Type B pancreatic cell (in vitro differentiated cells): ENCODE results near the gene CYP1A2. TPM values are rescaled to one million over a fixed set of nuclear protein-coding genes. Genes with fewer than 3 reads are reported as not detected.

Experiments used
- DNase-seq: peaks from one replicate; pipeline ENCODE4 v3.0.0; 2021; ENCODE audit warnings: mixed read lengths; ENCODE audit not compliant: unreplicated experiment; ENCODE audit errors: extremely low spot score
- H3K27ac Mint-ChIP-seq: 2 replicates; pipeline ENCODE4 v1.8.0; 2021; ENCODE audit warnings: mild to moderate bottlenecking, mixed read lengths
- H3K27me3 Mint-ChIP-seq: 2 replicates; pipeline ENCODE4 v1.8.0; 2021; ENCODE audit warnings: mixed read lengths
- H3K36me3 Mint-ChIP-seq: 2 replicates; pipeline ENCODE4 v1.8.0; 2021; ENCODE audit warnings: mixed read lengths
- H3K4me1 Mint-ChIP-seq: one replicate; pipeline ENCODE4 v1.8.0; 2021; ENCODE audit warnings: mixed read lengths; ENCODE audit not compliant: unreplicated experiment
- H3K4me3 Mint-ChIP-seq: 2 replicates; pipeline ENCODE4 v1.8.0; 2021; ENCODE audit warnings: mild to moderate bottlenecking, mixed read lengths
- H3K9me3 Mint-ChIP-seq: 2 replicates; pipeline ENCODE4 v1.8.0; 2021; ENCODE audit warnings: mixed read lengths
- CTCF ChIP-seq: fragments of 200-600 bp; sonication (generic); conservative IDR thresholded peaks from 2 replicates; pipeline ENCODE4 v1.5.0; 2021; ENCODE audit warnings: antibody characterized with exemption, mild to moderate bottlenecking
- total RNA-seq: library from RNA; stranded (reverse); gene quantifications from 2 replicates; pipeline ENCODE4 v1.2.1, GENCODE V29; 2021; ENCODE audit warnings: low replicate concordance

The CYP1A2 gene
- total RNA-seq, 1 donor from 2014 or later: not detected

- TF ChIP-seq CTCF: no peak
- DNase-seq: no peak
- Mint-ChIP-seq H3K27me3 (no peaks in the 10 kb centered on the region), H3K9me3 (no peaks in the 10 kb centered on the region), H3K4me3 (no peak overlapping the region), H3K27ac (no peak overlapping the region), H3K4me1 (peaks cover 54% of the 10 kb centered on the region), H3K36me3 (no peaks in the 10 kb centered on the region)
These were observed 38.0 kb downstream of the CYP1A2 start for GRCh38 chr15:74786551-74787165.

DNA sequence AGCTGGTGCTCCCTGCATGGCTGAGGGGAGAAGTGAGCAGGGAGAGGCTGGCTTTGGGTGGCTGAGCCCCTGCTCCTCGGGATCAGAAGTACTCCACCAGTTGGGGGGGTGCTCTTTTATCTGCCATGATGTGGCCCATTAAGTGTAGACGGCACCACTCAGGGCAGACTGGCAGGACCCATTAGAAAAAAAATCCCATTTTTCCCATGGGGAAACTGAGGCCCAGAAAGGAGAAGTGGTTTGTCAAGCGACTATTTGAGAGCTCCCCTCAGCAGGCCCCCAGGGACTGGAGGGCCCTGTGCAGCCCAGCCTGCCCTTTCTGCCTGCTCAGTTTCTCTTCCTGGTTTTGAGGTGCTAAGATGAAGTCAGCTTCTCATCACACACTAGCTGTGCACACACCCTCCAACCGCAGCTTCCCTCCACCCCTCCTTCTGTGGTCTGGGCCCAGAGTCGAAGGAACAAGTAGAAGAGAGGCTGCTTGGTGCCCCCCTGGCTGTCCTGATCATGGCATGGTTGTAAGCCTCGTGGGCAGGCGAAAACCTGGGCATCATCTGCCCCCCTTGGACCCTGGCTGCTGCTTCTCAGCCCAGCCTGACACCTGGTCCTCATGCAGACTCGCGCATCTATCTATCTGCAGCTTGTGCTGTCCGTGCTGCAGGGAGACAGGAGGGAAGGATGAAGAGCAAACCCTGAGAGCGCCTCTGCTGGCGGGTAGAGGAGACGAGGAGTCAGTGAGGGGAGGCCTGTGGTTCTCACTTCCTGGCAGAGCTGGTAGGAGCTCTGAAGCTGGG, 38.8 kb downstream of the CYP1A2 start:
- no peak for DNase-seq
- H3K36me3 Mint-ChIP-seq: no peaks in the 10 kb centered on the region
- peak overlapping the region; percentile 77 for H3K4me3 Mint-ChIP-seq
- H3K27ac Mint-ChIP-seq: peak overlapping the region; percentile 70
- no peaks in the 10 kb centered on the region for H3K9me3 Mint-ChIP-seq
- peak; percentile 72 for TF ChIP-seq CTCF
- H3K4me1 Mint-ChIP-seq: peaks cover 60% of the 10 kb centered on the region
- no peaks in the 10 kb centered on the region for H3K27me3 Mint-ChIP-seq

DNA sequence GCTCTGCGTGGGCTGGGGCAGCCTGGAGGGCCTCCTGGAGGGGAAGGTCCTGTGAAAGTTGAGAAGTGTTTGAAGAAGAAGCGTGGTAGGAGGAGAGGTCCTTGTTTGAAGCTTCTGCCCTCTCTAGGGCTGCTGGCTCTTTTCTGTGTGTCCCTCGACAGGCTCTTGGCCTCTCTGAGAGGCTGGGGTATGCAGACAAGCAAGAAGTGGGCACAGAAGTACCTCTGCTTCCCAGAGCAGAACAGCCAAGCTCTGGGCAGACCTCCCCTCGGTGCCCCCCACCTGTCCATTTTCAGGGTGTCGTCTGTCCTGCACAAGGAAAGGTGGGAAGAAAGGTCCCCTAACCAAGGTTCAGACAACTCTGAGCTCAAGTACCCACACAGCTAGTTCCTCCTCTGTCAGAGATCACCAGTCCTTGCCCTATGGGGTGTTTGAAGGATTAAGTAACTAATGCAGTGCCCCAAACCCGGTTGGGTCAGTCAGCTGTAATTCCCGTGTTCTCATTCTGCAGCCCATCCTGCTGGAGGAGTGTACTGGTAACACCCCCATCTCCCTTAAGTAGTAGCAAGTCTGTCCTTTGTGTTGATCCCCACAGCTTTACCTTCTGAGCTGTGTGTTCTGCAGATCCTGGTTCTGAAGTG, 39.5 kb downstream of the CYP1A2 start:
- Mint-ChIP-seq H3K27me3 (no peaks in the 10 kb centered on the region), H3K4me3 (peak overlapping the region; percentile 77), H3K4me1 (peaks cover 65% of the 10 kb centered on the region), H3K27ac (peak overlapping the region; percentile 70), H3K9me3 (no peaks in the 10 kb centered on the region), H3K36me3 (no peaks in the 10 kb centered on the region)
- no peak for DNase-seq
- peak; percentile 27 for TF ChIP-seq CTCF

DNA sequence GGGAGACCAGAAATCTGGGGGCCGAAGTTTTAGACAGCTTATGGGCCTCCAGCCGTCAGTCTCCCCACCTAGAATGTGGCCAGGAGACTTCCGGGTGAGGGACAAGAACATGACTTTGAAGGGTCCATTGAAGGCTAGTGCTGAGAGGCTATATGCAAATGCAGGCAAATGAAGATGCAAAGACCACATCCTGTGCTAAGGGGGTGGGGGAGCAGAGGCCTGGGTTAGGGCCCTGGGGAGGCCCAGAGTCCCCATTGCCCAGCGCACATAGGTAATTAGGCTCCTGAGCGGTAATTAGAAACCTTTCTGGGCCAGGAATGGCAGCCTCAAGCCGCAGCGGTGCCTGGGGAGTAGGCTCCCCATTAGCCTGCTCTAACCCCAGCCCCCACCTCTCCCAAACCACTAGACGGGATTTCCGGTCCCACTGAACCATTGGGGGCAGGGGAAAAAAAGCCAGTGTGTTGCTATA, 40.1 kb downstream of the CYP1A2 start:
- H3K9me3 Mint-ChIP-seq: no peaks in the 10 kb centered on the region
- no peak for TF ChIP-seq CTCF
- peak overlapping the region; percentile 79 for H3K4me3 Mint-ChIP-seq
- no peaks in the 10 kb centered on the region for H3K27me3 Mint-ChIP-seq
- no peak for DNase-seq
- H3K27ac Mint-ChIP-seq: peak overlapping the region; percentile 82
- no peaks in the 10 kb centered on the region for H3K36me3 Mint-ChIP-seq
- peaks cover 61% of the 10 kb centered on the region for H3K4me1 Mint-ChIP-seq

GRCh38 chr15:74789171-74789631, 40.6 kb downstream of the CYP1A2 start:
- Mint-ChIP-seq H3K9me3 (no peaks in the 10 kb centered on the region), H3K27ac (peak overlapping the region; percentile 82), H3K27me3 (no peaks in the 10 kb centered on the region), H3K4me1 (peaks cover 58% of the 10 kb centered on the region), H3K4me3 (peak overlapping the region; percentile 79), H3K36me3 (no peaks in the 10 kb centered on the region)
- no peak for TF ChIP-seq CTCF
- DNase-seq: no peak
